Omental fat pad (tissue), 4 donors: ENCODE measurements around the gene BCL6. TPM values are rescaled to one million over a fixed set of nuclear protein-coding genes. Genes with fewer than 3 reads are reported as not detected.

ENCODE experiments used
- ATAC-seq: fragments of 150-250 bp; one replicate; pipeline ENCODE4 v1.9.1; 2016; ENCODE audit warnings: mild to moderate bottlenecking, moderate library complexity; ENCODE audit not compliant: low FRiP score
- DNase-seq: peaks from one replicate; pipeline ENCODE4 v3.0.0-alpha.2; 2019; ENCODE audit warnings: low spot score
- CTCF ChIP-seq, 3 donors: fragments of 450-650 bp; IDR thresholded peaks; one replicate each; pipeline ENCODE4 v1.5.1; 2016 to 2017; ENCODE audit warnings: antibody characterized with exemption in 3 of 3, mild to moderate bottlenecking in 3 of 3, moderate library complexity in 2 of 3
- total RNA-seq, 4 donors: library from RNA; depleted of rRNA; stranded (reverse); fragments of >200 nt; gene quantifications; one replicate each; pipeline ENCODE4 v1.1.0, GENCODE V29; 2016

BCL6 gene
- total RNA-seq, 4 donors from 2014 or later: 148 to 323 (median 179) TPM

- TF ChIP-seq CTCF (IDR thresholded peaks at IDR 0.05): peak in 1 of 3 donors; percentile 4
- ATAC-seq: peak; percentile 33
- peak; percentile 65 for DNase-seq
Observed at GRCh38 chr3:187738331-187739093, 6.8 kb downstream of the BCL6 start.

- TF ChIP-seq CTCF (IDR thresholded peaks at IDR 0.05): no peak
- DNase-seq: no peak
- ATAC-seq: no peak
Observed at GRCh38 chr3:187738071-187738330, 7.3 kb downstream of the BCL6 start.

GRCh38 chr3:187737368-187738070 lies 7.7 kb downstream of the BCL6 start:
- TF ChIP-seq CTCF (IDR thresholded peaks at IDR 0.05): no peak
- DNase-seq: peak; percentile 62
- peak; percentile 25 for ATAC-seq

GRCh38 chr3:187737006-187737367 lies 8.3 kb downstream of the BCL6 start:
- ATAC-seq (no peak), DNase-seq (no peak)
- no peak for TF ChIP-seq CTCF (IDR thresholded peaks at IDR 0.05)

- no peak for TF ChIP-seq CTCF (IDR thresholded peaks at IDR 0.05)
Observed at GRCh38 chr3:187736418-187736871, 8.8 kb downstream of the BCL6 start.

GRCh38 chr3:187735837-187736236 lies 9.4 kb downstream of the BCL6 start:
- ATAC-seq: no peak
- TF ChIP-seq CTCF (IDR thresholded peaks at IDR 0.05): no peak
- DNase-seq: no peak

More at GRCh38 chr3:187736418-187736871, 8.8 kb downstream of the BCL6 start:
- DNase-seq (no peak), ATAC-seq (no peak)

GRCh38 chr3:187735383-187735782 lies 9.9 kb downstream of the BCL6 start:
- DNase-seq (no peak), ATAC-seq (no peak)
- TF ChIP-seq CTCF (IDR thresholded peaks at IDR 0.05): no peak
